ENCODE results near the gene ENTREP1. TPM values are rescaled to one million over a fixed set of nuclear protein-coding genes. Genes with fewer than 3 reads are reported as not detected.

ENTREP1 gene
- total RNA-seq, 1 donor from 2014 or later = 0.53 TPM

DNA sequence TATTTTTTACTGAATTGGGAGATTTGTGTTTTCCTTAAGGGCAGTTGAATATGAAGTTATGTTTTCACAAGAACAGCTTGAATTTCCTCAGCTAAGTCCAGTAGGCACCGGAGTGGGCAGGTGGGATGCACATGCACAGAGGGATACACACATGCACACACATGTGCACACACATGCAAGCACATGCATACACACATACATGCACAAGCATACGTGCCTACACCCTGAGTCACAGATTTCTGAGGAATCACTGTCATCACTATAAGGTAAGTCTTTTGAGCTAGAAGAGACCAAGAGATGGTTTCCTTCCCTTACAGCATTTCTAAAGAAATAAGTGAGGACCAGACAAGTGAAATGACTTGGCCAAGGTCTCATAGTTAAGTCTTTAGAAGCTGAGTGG is 8.7 kb downstream of the ENTREP1 start:
- TF ChIP-seq, protein P1, sequence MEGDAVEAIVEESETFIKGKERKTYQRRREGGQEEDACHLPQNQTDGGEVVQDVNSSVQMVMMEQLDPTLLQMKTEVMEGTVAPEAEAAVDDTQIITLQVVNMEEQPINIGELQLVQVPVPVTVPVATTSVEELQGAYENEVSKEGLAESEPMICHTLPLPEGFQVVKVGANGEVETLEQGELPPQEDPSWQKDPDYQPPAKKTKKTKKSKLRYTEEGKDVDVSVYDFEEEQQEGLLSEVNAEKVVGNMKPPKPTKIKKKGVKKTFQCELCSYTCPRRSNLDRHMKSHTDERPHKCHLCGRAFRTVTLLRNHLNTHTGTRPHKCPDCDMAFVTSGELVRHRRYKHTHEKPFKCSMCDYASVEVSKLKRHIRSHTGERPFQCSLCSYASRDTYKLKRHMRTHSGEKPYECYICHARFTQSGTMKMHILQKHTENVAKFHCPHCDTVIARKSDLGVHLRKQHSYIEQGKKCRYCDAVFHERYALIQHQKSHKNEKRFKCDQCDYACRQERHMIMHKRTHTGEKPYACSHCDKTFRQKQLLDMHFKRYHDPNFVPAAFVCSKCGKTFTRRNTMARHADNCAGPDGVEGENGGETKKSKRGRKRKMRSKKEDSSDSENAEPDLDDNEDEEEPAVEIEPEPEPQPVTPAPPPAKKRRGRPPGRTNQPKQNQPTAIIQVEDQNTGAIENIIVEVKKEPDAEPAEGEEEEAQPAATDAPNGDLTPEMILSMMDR (IDR thresholded peaks at IDR 0.05; ENCODE audit: insufficient read depth, low read length, severe bottlenecking) = no peak
- no peaks in the 10 kb centered on the region for H3K27me3 ChIP-seq (ENCODE audit: control insufficient read depth, insufficient read depth, low read length)
- DNase-seq (ENCODE audit: low read depth) = peak; percentile 17
- H3K4me3 ChIP-seq (ENCODE audit: low read depth, low read length) = no peak overlapping the region
- H3K36me3 ChIP-seq (ENCODE audit: control insufficient read depth, insufficient read depth, low read length) = no peaks in the 10 kb centered on the region
- FAIRE-seq = no peak

- FAIRE-seq (no peak), DNase-seq (ENCODE audit: low read depth) (no peak)
- Histone ChIP-seq H3K36me3 (ENCODE audit: control insufficient read depth, insufficient read depth, low read length) (no peaks in the 10 kb centered on the region), H3K27me3 (ENCODE audit: control insufficient read depth, insufficient read depth, low read length) (no peaks in the 10 kb centered on the region), H3K4me3 (ENCODE audit: low read depth, low read length) (no peak overlapping the region)
- TF ChIP-seq, protein P1 (IDR thresholded peaks at IDR 0.05; ENCODE audit: insufficient read depth, low read length, severe bottlenecking) = no peak
These were observed 9.3 kb downstream of the ENTREP1 start for GRCh38 chr9:69334317-69334716.

DNA sequence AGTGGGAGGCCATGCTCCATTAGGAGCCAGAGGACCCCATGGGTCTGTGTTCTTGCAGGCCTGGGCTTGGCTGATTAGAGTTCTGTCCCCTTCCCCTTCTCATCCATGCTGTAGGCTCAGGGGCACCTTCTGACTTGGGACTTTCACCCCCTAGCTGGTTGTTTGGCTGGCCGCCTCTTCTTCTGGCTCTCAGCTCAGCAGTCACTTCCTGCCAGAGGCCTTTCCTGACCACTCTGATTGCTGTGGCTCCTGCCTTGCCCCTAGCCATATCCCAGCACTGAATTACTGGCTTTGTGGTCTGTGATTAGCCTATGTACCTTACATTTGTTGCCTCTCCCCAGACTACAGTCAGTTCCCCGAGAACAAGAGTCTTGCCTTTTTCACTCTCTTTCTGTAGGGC is 14.6 kb downstream of the ENTREP1 start:
- Histone ChIP-seq H3K36me3 (ENCODE audit: control insufficient read depth, insufficient read depth, low read length) (no peaks in the 10 kb centered on the region), H3K4me3 (ENCODE audit: low read depth, low read length) (no peak overlapping the region), H3K27me3 (ENCODE audit: control insufficient read depth, insufficient read depth, low read length) (no peaks in the 10 kb centered on the region)
- FAIRE-seq = no peak
- DNase-seq (ENCODE audit: low read depth) = no peak
- TF ChIP-seq, protein P1 (IDR thresholded peaks at IDR 0.05; ENCODE audit: insufficient read depth, low read length, severe bottlenecking) = no peak

- DNase-seq (ENCODE audit: low read depth) (no peak), FAIRE-seq (no peak)
- Histone ChIP-seq H3K4me3 (ENCODE audit: low read depth, low read length) (no peak overlapping the region), H3K27me3 (ENCODE audit: control insufficient read depth, insufficient read depth, low read length) (no peaks in the 10 kb centered on the region), H3K36me3 (ENCODE audit: control insufficient read depth, insufficient read depth, low read length) (no peaks in the 10 kb centered on the region)
- TF ChIP-seq, protein P1 (IDR thresholded peaks at IDR 0.05; ENCODE audit: insufficient read depth, low read length, severe bottlenecking) = no peak
These were observed 15.6 kb downstream of the ENTREP1 start for GRCh38 chr9:69340631-69341030.

GRCh38 chr9:69342769-69343168 is 17.8 kb downstream of the ENTREP1 start:
- FAIRE-seq (no peak), DNase-seq (ENCODE audit: low read depth) (peak; percentile 39)
- Histone ChIP-seq H3K4me3 (ENCODE audit: low read depth, low read length) (no peak overlapping the region), H3K27me3 (ENCODE audit: control insufficient read depth, insufficient read depth, low read length) (no peaks in the 10 kb centered on the region), H3K36me3 (ENCODE audit: control insufficient read depth, insufficient read depth, low read length) (no peaks in the 10 kb centered on the region)
- TF ChIP-seq, protein P1 (IDR thresholded peaks at IDR 0.05; ENCODE audit: insufficient read depth, low read length, severe bottlenecking) = no peak

- Histone ChIP-seq H3K4me3 (ENCODE audit: low read depth, low read length) (no peak overlapping the region), H3K36me3 (ENCODE audit: control insufficient read depth, insufficient read depth, low read length) (no peaks in the 10 kb centered on the region), H3K27me3 (ENCODE audit: control insufficient read depth, insufficient read depth, low read length) (no peaks in the 10 kb centered on the region)
- FAIRE-seq = no peak
- TF ChIP-seq, protein P1 (IDR thresholded peaks at IDR 0.05; ENCODE audit: insufficient read depth, low read length, severe bottlenecking) = no peak
- DNase-seq (ENCODE audit: low read depth) = no peak
These were observed 19.4 kb downstream of the ENTREP1 start for GRCh38 chr9:69344459-69344858.
